Ureter (tissue), 1 donor: ENCODE data around the gene RHOT2. TPM values are rescaled to one million over a fixed set of nuclear protein-coding genes. Genes with fewer than 3 reads are reported as not detected.
"Not testable (repeated sequence)": the region's sequence is repeated elsewhere in the genome, so short reads cannot be mapped to it uniquely, and the experiment has no call there.

Source experiments
- DNase-seq: peaks from one replicate; pipeline ENCODE4 v3.0.0-alpha.2; 2020; ENCODE audit warnings: low spot score
- total RNA-seq: library from RNA; stranded (reverse); gene quantifications from one replicate; pipeline ENCODE4 v1.2.4, GENCODE V29; 2023
- donor health status: DM: yes; HTN: yes; CAD: no.

Gene RHOT2
- total RNA-seq, 1 donor from 2014 or later: 129 TPM

DNA sequence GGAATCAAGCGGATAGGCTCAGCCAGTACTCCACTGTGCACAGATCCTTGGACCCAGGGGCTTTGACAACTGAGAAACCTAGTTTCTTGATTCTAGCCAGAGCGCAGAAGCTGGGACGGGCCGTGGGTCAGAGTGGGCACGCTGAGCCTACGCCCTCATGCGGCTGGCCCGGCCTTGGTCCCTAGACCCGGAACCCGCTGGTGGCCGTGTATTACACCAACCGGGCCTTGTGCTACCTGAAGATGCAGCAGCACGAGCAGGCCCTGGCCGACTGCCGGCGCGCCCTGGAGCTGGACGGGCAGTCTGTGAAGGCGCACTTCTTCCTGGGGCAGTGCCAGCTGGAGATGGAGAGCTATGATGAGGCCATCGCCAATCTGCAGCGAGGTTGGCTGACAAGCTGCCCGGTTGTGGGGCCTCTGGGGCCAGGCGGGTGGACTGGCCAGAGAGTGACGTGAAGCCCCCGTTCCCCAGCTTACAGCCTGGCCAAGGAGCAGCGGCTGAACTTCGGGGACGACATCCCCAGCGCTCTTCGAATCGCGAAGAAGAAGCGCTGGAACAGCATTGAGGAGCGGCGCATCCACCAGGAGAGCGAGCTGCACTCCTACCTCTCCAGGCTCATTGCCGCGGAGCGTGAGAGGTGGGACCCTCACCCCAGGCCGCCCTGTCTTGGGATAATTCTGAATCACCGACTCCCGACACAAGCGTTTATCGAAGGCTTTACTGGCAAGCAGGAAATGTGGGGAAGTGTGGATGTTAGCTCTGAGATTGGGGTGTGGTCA is 13.2 kb downstream of the RHOT2 start:
- DNase-seq: no peak

GRCh38 chr16:681746-682427 is 14.0 kb downstream of the RHOT2 start:
- DNase-seq: no peak

GRCh38 chr16:682493-683395 is 14.8 kb downstream of the RHOT2 start:
- DNase-seq: no peak

DNA sequence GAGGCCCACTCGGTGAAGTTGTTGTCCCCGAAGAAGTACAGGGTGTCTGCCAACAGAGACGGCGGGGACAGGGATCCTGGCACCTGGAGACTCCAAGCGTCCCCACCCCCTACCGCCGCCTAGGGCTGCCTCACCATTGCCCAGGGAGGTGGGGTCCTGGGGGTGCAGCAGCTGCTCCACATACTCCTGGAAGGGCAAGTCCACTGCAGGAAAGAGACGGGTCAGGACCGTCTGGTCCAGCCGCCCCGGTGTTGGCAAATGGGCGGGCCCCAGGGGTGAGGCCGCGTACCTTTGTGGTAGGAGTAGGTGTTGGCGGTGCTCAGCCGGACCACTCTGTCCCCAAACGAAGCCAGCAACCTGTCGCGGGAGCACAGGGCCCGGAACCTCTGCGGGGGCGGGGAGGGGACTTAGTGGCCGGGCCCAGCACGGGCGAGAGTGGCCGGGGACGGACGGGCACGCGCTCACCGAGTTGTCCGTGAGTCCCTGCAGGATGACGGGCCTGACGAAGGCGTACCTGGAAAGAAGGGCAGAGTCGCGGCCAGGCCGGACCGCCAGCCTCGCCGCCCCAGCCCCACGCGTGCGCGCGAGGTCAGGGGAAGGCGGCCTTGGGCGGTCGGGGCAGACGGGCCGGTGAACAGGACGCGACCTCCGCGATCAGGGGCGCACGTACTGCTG is 15.6 kb downstream of the RHOT2 start:
- no peak for DNase-seq

DNA sequence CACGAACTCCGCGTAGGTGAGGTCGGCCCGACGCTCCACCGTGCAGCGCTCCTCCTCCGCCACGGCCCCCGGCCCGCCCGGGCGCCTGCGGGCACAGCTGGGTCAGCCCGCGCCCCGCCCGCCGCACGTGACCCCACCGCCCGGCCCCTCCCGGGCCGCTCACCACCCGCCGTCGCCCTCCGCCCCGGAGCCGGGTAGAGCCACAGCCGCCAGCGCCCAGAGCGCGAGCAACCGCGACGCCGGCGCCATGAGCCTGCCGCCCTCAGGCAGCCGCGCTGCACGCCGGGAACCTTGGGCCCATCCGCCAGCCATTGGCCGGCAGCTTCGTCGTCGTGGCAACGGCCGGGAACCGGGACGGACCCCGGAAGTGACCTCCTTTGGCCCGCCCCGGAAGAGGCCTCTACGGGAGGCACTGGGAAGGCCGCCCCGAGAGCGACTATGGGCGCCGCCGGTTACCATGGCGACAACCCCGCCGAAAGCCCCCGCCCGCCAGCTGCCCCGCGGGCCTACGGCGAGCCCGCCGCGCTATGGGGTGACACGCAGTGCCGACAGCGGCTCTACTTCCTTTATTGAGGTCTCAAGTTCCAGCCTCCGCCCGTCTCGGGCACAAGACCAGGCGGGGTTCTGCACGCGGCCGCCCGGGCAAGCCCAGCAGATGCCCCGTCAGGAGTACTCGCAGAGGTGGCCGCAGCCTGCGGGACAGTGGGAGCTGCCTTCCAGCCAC is 16.3 kb downstream of the RHOT2 start, which contains the start of gene JMJD8:
Gene JMJD8, minus strand, starts transcription at position 264 of the 724 bp plus-strand sequence. Its CDS starts 15 bp downstream, at position 249.
- peak; percentile 96 for DNase-seq

DNA sequence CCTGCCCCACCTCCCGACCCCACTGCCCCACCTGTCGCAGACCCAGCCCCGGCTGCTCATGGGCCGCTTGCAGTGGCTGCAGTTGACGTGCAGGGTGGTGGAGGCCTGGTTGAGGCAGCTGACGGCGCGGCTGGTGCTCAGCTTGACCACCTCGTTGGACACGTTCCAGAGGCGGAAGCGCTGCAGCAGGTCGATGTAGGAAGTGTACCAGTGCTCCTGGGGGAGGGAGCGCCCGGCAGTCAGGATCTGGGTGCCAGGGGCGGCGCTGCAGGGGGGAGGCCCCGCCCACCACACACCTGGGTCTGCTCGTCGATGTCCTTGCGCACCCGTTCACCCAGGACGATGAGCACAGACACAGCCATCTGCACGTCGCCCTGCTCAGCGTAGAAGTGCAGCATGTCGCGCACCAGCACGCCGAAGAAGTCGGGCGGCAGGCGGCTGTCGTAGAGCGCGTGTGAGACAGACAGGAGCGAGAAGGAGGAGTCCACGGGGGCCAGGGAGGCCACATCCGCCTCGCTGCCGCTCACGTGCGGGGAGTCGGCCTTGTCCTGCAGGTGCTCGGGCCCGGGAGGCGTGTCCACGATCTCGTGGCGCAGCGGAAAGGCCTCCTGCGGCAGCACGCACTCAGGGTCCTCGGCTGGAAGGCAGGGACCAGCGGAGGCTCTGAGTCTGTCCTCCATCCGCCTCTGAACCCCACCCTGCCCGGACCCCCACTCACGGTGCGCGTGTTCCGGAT is 17.2 kb downstream of the RHOT2 start:
- no peak for DNase-seq

DNA sequence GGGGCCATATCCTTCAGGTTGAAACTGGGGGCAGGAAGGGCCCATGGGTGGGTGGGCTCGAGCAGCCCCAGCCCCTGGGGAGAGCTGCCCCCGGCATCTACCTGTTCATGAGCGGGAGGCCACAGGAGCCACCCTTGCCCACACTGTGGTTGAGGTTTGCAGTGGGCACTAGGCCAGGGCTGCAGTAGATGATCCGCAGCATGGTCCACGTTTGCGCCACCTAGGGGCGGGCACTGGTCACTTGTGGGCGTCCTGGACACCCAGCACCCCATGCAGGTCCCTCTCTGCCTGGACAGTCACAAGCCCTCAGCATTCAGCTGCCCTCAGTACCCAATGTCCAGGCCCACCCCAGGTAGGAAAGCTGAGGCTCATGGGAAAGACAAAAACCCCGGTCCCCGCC is 18.0 kb downstream of the RHOT2 start:
- no peak for DNase-seq

DNA sequence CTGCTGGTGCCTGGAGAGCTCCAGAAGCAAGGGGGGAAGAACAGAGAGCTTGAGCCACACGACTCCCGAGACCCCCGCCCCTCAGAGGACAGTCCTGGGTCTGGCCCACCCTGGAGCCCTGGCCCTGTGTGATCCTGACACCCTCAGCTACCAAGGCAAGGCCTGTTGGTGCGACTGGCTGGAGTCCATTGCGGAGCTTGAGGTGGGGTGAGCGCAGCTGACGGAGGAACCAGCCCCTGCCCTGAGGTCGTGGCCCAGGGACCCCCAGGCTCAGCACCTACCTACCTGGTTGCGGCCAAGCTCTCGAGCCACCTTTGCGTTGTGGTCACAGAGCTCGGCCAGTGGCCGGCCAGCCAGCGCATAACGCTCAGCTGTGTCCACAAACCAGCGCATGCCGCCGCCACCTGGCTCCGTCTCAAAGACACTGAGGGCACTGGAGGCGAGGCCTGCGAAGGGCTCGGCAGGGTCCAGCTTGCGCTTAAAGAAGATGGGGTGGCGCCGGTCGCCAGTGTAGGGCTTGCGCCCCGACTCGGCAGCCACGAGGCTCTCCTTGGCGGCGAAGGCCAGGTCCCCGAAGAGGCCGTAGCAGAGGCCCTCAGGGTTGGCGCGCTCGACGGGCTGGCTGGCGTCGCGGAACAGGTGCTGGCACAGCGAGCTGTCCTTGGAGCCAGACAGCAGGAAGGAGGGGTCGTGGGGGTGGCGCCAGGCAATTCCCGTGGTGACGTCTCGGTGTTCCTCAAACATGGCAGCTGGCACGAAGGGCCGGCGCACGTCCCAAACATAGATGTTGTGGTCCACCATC is 18.7 kb downstream of the RHOT2 start:
- DNase-seq: no peak

- no peak for DNase-seq
Measured at GRCh38 chr16:687499-687898, 19.6 kb downstream of the RHOT2 start.

GRCh38 chr16:689175-689897 is 21.4 kb downstream of the RHOT2 start:
- DNase-seq: no peak

GRCh38 chr16:691242-691641 is 23.3 kb downstream of the RHOT2 start:
- not testable (repeated sequence) for DNase-seq

DNA sequence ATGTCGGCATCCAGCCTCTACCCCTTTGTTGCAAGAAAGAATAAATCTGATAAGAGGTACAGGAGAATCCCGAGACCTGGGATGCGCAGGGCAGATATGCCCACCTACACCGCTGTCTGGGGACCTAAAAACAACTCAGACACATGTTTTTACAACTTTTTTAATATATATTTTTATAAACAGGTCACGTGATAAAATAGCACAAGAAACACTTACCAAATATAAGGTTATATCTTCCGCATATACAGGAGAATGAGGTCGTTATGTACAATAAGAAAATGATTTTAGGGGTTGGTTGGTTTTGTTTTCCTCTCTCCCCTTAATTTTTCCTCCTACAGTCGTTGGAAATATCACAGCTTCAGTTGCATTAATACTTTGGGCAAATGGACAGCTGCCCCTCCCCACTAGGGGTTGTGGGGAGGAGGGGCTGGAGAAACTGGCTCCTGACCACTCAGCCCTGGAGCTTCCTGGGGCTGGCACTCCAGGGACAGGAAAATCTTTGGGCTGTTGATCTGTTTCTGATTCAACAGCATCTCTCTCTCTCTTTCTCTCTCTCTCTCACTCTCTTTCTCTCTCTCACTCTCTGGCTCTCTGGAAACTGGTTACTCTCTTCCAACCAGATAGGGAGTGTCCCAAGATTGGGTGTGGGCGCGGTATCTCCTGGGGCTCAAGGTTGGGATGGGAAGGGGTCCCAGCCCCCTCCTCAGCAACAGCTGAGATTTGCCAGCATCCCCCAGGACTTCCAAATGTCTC is 24.6 kb downstream of the RHOT2 start:
- no peak for DNase-seq

- no peak for DNase-seq
Measured at GRCh38 chr16:693364-693763, 25.4 kb downstream of the RHOT2 start.

GRCh38 chr16:693766-694165 is 25.8 kb downstream of the RHOT2 start:
- DNase-seq: no peak

- DNase-seq: no peak
Measured at GRCh38 chr16:694187-694862, 26.4 kb downstream of the RHOT2 start.

- no peak for DNase-seq
Measured at GRCh38 chr16:694863-695354, 27.0 kb downstream of the RHOT2 start.
